Neuronal stem cell (in vitro differentiated cells): ENCODE measurements around the gene UGT1A7.

Experiments
- DNase-seq: peaks from one replicate; pipeline ENCODE4 v3.0.0-alpha.2; 2013; ENCODE audit warnings: low spot score
- H2AFZ ChIP-seq: one replicate; pipeline ENCODE4 v1.6.1; 2013; ENCODE audit warnings: mild to moderate bottlenecking, low read length, inconsistent platforms
- H2AK5ac ChIP-seq: 2 replicates; pipeline ENCODE4 v1.6.1; 2013; ENCODE audit warnings: low read depth, mild to moderate bottlenecking, inconsistent platforms, low read length, moderate library complexity, mixed read lengths
- H2BK120ac ChIP-seq: 2 replicates; pipeline ENCODE4 v1.6.1; 2013; ENCODE audit warnings: low read depth, mild to moderate bottlenecking, inconsistent platforms, low read length, moderate library complexity, mixed read lengths
- H2BK12ac ChIP-seq: one replicate; pipeline ENCODE4 v1.6.1; 2013; ENCODE audit warnings: low read length, inconsistent platforms
- H2BK15ac ChIP-seq: 2 replicates; pipeline ENCODE4 v1.6.1; 2013; ENCODE audit warnings: mild to moderate bottlenecking, low read length, inconsistent platforms, mixed read lengths
- H2BK5ac ChIP-seq: one replicate; pipeline ENCODE4 v1.6.1; 2013; ENCODE audit warnings: inconsistent platforms, mild to moderate bottlenecking, low read length, moderate library complexity
- H3K14ac ChIP-seq: one replicate; pipeline ENCODE4 v1.6.1; 2013; ENCODE audit warnings: low read length, inconsistent platforms
- H3K18ac ChIP-seq: 2 replicates; pipeline ENCODE4 v1.6.1; 2013; ENCODE audit warnings: low read length, inconsistent platforms
- H3K23ac ChIP-seq: 2 replicates; pipeline ENCODE4 v1.6.1; 2013; ENCODE audit warnings: low read depth, mild to moderate bottlenecking, mixed read lengths, low read length, inconsistent platforms; ENCODE audit not compliant: poor library complexity
- H3K27ac ChIP-seq: replicated peaks from 3 replicates; pipeline ENCODE4 v1.5.1; 2013; ENCODE audit warnings: low read length, inconsistent platforms
- H3K27me3 ChIP-seq, 3 experiments: 2 replicates each; pipeline ENCODE4 v1.6.1; 2013; ENCODE audit warnings: low read length in 3 of 3, mild to moderate bottlenecking in 2 of 3, inconsistent platforms in 1 of 3, low read depth in 1 of 3, mixed read lengths in 1 of 3, moderate library complexity in 1 of 3; ENCODE audit not compliant: control insufficient read depth in 3 of 3, insufficient read depth in 3 of 3
- H3K36me3 ChIP-seq, 2 donors: replicated peaks in 1 of 2; 2 replicates each; pipeline ENCODE4 v1.6.1; 2013; ENCODE audit warnings: low read length in 2 of 2; ENCODE audit not compliant: control insufficient read depth in 2 of 2, insufficient read depth in 2 of 2
- H3K4ac ChIP-seq: 2 replicates; pipeline ENCODE4 v1.6.1; 2013; ENCODE audit warnings: inconsistent platforms, mild to moderate bottlenecking, low read length, moderate library complexity
- H3K4me1 ChIP-seq, 2 donors: 1 replicate in 1 of 2; 2 replicates in 1 of 2; pipeline ENCODE4 v1.6.1; 2013; ENCODE audit warnings: low read length in 2 of 2, low read depth in 1 of 2; ENCODE audit not compliant: control insufficient read depth in 2 of 2, insufficient read depth in 1 of 2
- H3K4me2 ChIP-seq: one replicate; pipeline ENCODE4 v1.6.1; 2013; ENCODE audit warnings: mild to moderate bottlenecking, low read length, inconsistent platforms; ENCODE audit not compliant: insufficient read depth, poor library complexity, severe bottlenecking
- H3K4me3 ChIP-seq, 2 donors: 2 replicates each; pipeline ENCODE4 v1.5.1; 2013; ENCODE audit warnings: low read length in 2 of 2, mild to moderate bottlenecking in 2 of 2, inconsistent platforms in 1 of 2, moderate library complexity in 1 of 2
- H3K79me1 ChIP-seq: one replicate; pipeline ENCODE4 v1.6.1; 2013; ENCODE audit warnings: low read depth, mild to moderate bottlenecking, inconsistent platforms, low read length, moderate library complexity
- H3K9ac ChIP-seq: one replicate; pipeline ENCODE4 v1.6.1; 2013; ENCODE audit warnings: mild to moderate bottlenecking, low read depth, low read length, inconsistent platforms; ENCODE audit not compliant: poor library complexity
- H3K9me3 ChIP-seq, 2 donors: replicated peaks in 1 of 2; 2 replicates each; pipeline versions ENCODE3 to v1.6.1; 2013; ENCODE audit warnings: low read length in 2 of 2, mild to moderate bottlenecking in 2 of 2, inconsistent platforms in 1 of 2, low read depth in 1 of 2, mixed read lengths in 1 of 2, moderate library complexity in 1 of 2; ENCODE audit not compliant: control insufficient read depth in 2 of 2, insufficient read depth in 1 of 2
- H4K8ac ChIP-seq: one replicate; pipeline ENCODE4 v1.6.1; 2013; ENCODE audit warnings: low read depth, mild to moderate bottlenecking, inconsistent platforms, low read length, moderate library complexity
- H4K91ac ChIP-seq: one replicate; pipeline ENCODE4 v1.6.1; 2013; ENCODE audit warnings: low read length, low read depth, mild to moderate bottlenecking, inconsistent platforms; ENCODE audit not compliant: poor library complexity
- WGBS, 2 donors: extraction: QIAGEN DNeasy Blood & Tissue Kit; methylation state at CpG; one replicate each; pipeline ENCODE4 v1.1.7; 2013; ENCODE audit warnings: missing lambda C conversion rate in 2 of 2, mixed read lengths in 1 of 2; ENCODE audit not compliant: insufficient read length in 2 of 2, insufficient replicate concordance in 1 of 2; ENCODE audit errors: extremely low coverage in 2 of 2; 5-methylcytosine and 5-hydroxymethylcytosine counted together

UGT1A7 gene

GRCh38 chr2:233658610-233659009 is 23.1 kb upstream of the UGT1A7 start:
- Histone ChIP-seq H3K4me2 (no peak overlapping the region), H3K9me3 (no peaks in the 10 kb centered on the region), H3K79me1 (no peaks in the 10 kb centered on the region), H2BK12ac (no peak overlapping the region), H2AFZ (no peak overlapping the region), H3K4me3 (no peak overlapping the region), H3K4ac (no peak overlapping the region), H4K8ac (no peak overlapping the region), H2BK5ac (no peak overlapping the region), H4K91ac (no peak overlapping the region), H2BK120ac (no peak overlapping the region), H3K9ac (no peak overlapping the region), H3K23ac (no peak overlapping the region), H3K14ac (no peak overlapping the region), H3K36me3 (no peaks in the 10 kb centered on the region), H2AK5ac (no peak overlapping the region), H3K18ac (no peak overlapping the region), H2BK15ac (no peak overlapping the region), H3K27me3 (no peaks in the 10 kb centered on the region), H3K4me1 (no peaks in the 10 kb centered on the region), H3K27ac (no peak overlapping the region)
- DNase-seq, result no peak

GRCh38 chr2:233663911-233664310 is 17.8 kb upstream of the UGT1A7 start:
- Histone ChIP-seq H3K18ac (no peak overlapping the region), H2AK5ac (no peak overlapping the region), H3K4ac (no peak overlapping the region), H3K79me1 (no peaks in the 10 kb centered on the region), H2AFZ (no peak overlapping the region), H3K4me3 (no peak overlapping the region), H3K4me2 (no peak overlapping the region), H4K8ac (no peak overlapping the region), H3K4me1 (no peaks in the 10 kb centered on the region), H2BK15ac (no peak overlapping the region), H2BK120ac (no peak overlapping the region), H3K36me3 (no peaks in the 10 kb centered on the region), H3K14ac (no peak overlapping the region), H3K9ac (no peak overlapping the region), H2BK5ac (no peak overlapping the region), H3K27ac (no peak overlapping the region), H3K9me3 (no peaks in the 10 kb centered on the region), H3K27me3 (no peaks in the 10 kb centered on the region), H3K23ac (no peak overlapping the region), H2BK12ac (no peak overlapping the region), H4K91ac (no peak overlapping the region)
- DNase-seq, result no peak
- no CpG with 5 or more reads among the region's 1 CpG for WGBS, 2 donors

GRCh38 chr2:233668605-233669260 is 13.0 kb upstream of the UGT1A7 start:
- no peak overlapping the region for H4K91ac ChIP-seq
- no CpG with 5 or more reads among the region's 4 CpGs for WGBS, 2 donors

GRCh38 chr2:233671290-233672161 is 10.2 kb upstream of the UGT1A7 start, which contains the start of gene UGT1A9:
Gene UGT1A9 (plus strand): TSS chr2:233671898. CDS start chr2:233671935, 37 bp downstream.
- Histone ChIP-seq H3K27me3 (no peaks in the 10 kb centered on the region), H3K14ac (no peak within 1 kb of the TSS), H3K23ac (no peak within 1 kb of the TSS), H3K18ac (no peak within 1 kb of the TSS), H3K4ac (no peak within 1 kb of the TSS), H3K4me2 (no peak within 1 kb of the TSS), H2BK12ac (no peak within 1 kb of the TSS), H3K9me3 (no peaks in the 10 kb centered on the region), H3K79me1 (no peaks in the 10 kb centered on the region), H3K4me3 (no peak within 1 kb of the TSS), H3K27ac (no peak within 1 kb of the TSS), H2BK120ac (no peak within 1 kb of the TSS), H4K91ac (no peak within 1 kb of the TSS), H2BK5ac (no peak within 1 kb of the TSS), H4K8ac (no peak within 1 kb of the TSS), H3K36me3 (no peaks in the 10 kb centered on the region), H2AK5ac (no peak within 1 kb of the TSS), H2AFZ (no peak within 1 kb of the TSS), H2BK15ac (no peak within 1 kb of the TSS), H3K4me1 (no peaks in the 10 kb centered on the region), H3K9ac (no peak within 1 kb of the TSS)
- no peak for DNase-seq
- no CpG with 5 or more reads among the region's 5 CpGs for WGBS, 2 donors

More at GRCh38 chr2:233668605-233669260, 13.0 kb upstream of the UGT1A7 start:
- H3K4me3 ChIP-seq, result no peak overlapping the region
- H2BK15ac ChIP-seq, result no peak overlapping the region
- no peak overlapping the region for H3K4me2 ChIP-seq
- no peak overlapping the region for H3K14ac ChIP-seq
- H2BK5ac ChIP-seq, result no peak overlapping the region
- no peak overlapping the region for H3K27ac ChIP-seq
- H2BK120ac ChIP-seq, result no peak overlapping the region
- no peak overlapping the region for H2BK12ac ChIP-seq
- no peak overlapping the region for H3K18ac ChIP-seq
- no peaks in the 10 kb centered on the region for H3K9me3 ChIP-seq
- no peaks in the 10 kb centered on the region for H3K27me3 ChIP-seq
- no peaks in the 10 kb centered on the region for H3K4me1 ChIP-seq
- H2AK5ac ChIP-seq, result no peak overlapping the region
- H4K8ac ChIP-seq, result no peak overlapping the region
- H3K36me3 ChIP-seq, result no peaks in the 10 kb centered on the region
- H2AFZ ChIP-seq, result no peak overlapping the region
- no peak overlapping the region for H3K23ac ChIP-seq
- no peaks in the 10 kb centered on the region for H3K79me1 ChIP-seq
- no peak for DNase-seq
- no peak overlapping the region for H3K4ac ChIP-seq
- H3K9ac ChIP-seq, result no peak overlapping the region
